Measurements from ENCODE around the gene PLA2G15. TPM values are rescaled to one million over a fixed set of nuclear protein-coding genes. Genes with fewer than 3 reads are reported as not detected.

The PLA2G15 gene
- total and polyA plus RNA-seq, 2 donors (not counting 1 experiment from before 2014, with no cell fraction given), result 6.1 to 12.5 TPM

- no peak overlapping the region for H3K4me2 ChIP-seq (replicated peaks; ENCODE audit: low read depth, low read length, poor library complexity, severe bottlenecking)
- POLR2A ChIA-PET, result no interaction called here
- CTCF ChIA-PET, result interaction anchor here (0.7 to 7.1 kb wide), 8 partner anchors 12 to 342 kb away, joined by 3 to 62 read pairs (median 4); partner anchors contain the start of genes NFATC3 and NRN1L
- no peak for ATAC-seq (ENCODE audit: low read depth)
- peaks cover 21% of the 10 kb centered on the region for H3K79me2 ChIP-seq (ENCODE audit: control insufficient read depth, insufficient read depth, low read length)
- peaks cover 24 to 27% of the 10 kb centered on the region in 2 donors for H3K4me1 ChIP-seq (ENCODE audit: control insufficient read depth in 2 of 2, insufficient read depth in 2 of 2, low read length in 2 of 2)
- Mint-ChIP-seq H3K27me3 (no peaks in the 10 kb centered on the region), H3K4me1 (peaks cover 36% of the 10 kb centered on the region), H3K4me3 (no peak overlapping the region), H3K27ac (peak overlapping the region; percentile 48), H3K9me3 (ENCODE audit: insufficient read depth) (no peaks in the 10 kb centered on the region)
- 100% methylated on average over 3 of the region's 4 CpGs for WGBS (ENCODE audit: insufficient coverage)
- H3K4me3 ChIP-seq (ENCODE audit: control extremely low read depth in 1 of 5, extremely low read depth in 1 of 5, insufficient read depth in 1 of 5, low read depth in 2 of 5, low read length in 4 of 5), result no peak overlapping the region
- DNase-seq, result no peak
- no peak overlapping the region for H3K9ac ChIP-seq (ENCODE audit: low read length)
- no peaks in the 10 kb centered on the region for H3K9me3 ChIP-seq (ENCODE audit: control extremely low read depth in 1 of 3, control insufficient read depth in 2 of 3, insufficient read depth in 1 of 3, low read length in 2 of 3)
- TF ChIP-seq EZH2 (IDR thresholded peaks at IDR 0.05; ENCODE audit: borderline replicate concordance, insufficient read depth, low read depth, low read length, poor library complexity, severe bottlenecking) (no peak), CTCF (IDR thresholded peaks at IDR 0.05) (no peak)
- H4K20me1 ChIP-seq (ENCODE audit: control insufficient read depth, insufficient read depth, low read length, poor library complexity, severe bottlenecking), result peaks cover 32% of the 10 kb centered on the region
- no peak overlapping the region for H2AFZ ChIP-seq (ENCODE audit: insufficient read depth, low read depth, low read length, poor library complexity, severe bottlenecking)
- H3K27me3 ChIP-seq (replicated peaks in 1 of 4; ENCODE audit: control extremely low read depth in 1 of 4, control insufficient read depth in 3 of 4, insufficient read depth in 4 of 4, low read length in 3 of 4), result no peaks in the 10 kb centered on the region
- intact Hi-C loops (cut with micrococcal nuclease), result loop anchor here (2.0 to 10.0 kb wide), 2 partner anchors 233 to 261 kb away; partner anchors contain the start of gene SLC12A4
- peak overlapping the region in 1 of 2 donors; percentile 49 for H3K27ac ChIP-seq (ENCODE audit: low read length in 2 of 2)
- peaks cover 20 to 40% of the 10 kb centered on the region in 2 experiments for H3K36me3 ChIP-seq (replicated peaks in 1 of 2; ENCODE audit: control extremely low read depth in 1 of 2, control insufficient read depth in 1 of 2, extremely low read depth in 1 of 2, insufficient read depth in 2 of 2, low read length in 1 of 2)
Measured at GRCh38 chr16:68226116-68226515, 19.1 kb upstream of the PLA2G15 start.

- Histone ChIP-seq H3K9me3 (ENCODE audit: control extremely low read depth in 1 of 3, control insufficient read depth in 2 of 3, insufficient read depth in 1 of 3, low read length in 2 of 3) (no peaks in the 10 kb centered on the region), H3K9ac (ENCODE audit: low read length) (no peak overlapping the region), H3K4me3 (ENCODE audit: control extremely low read depth in 1 of 5, extremely low read depth in 1 of 5, insufficient read depth in 1 of 5, low read depth in 2 of 5, low read length in 4 of 5) (no peak overlapping the region), H3K27me3 (replicated peaks in 1 of 4; ENCODE audit: control extremely low read depth in 1 of 4, control insufficient read depth in 3 of 4, insufficient read depth in 4 of 4, low read length in 3 of 4) (no peaks in the 10 kb centered on the region), H3K36me3 (replicated peaks in 1 of 2; ENCODE audit: control extremely low read depth in 1 of 2, control insufficient read depth in 1 of 2, extremely low read depth in 1 of 2, insufficient read depth in 2 of 2, low read length in 1 of 2) (peaks cover 20 to 40% of the 10 kb centered on the region in 2 experiments), H3K27ac (ENCODE audit: low read length in 2 of 2) (peak overlapping the region; percentile 25 to 61), H2AFZ (ENCODE audit: insufficient read depth, low read depth, low read length, poor library complexity, severe bottlenecking) (no peak overlapping the region), H4K20me1 (ENCODE audit: control insufficient read depth, insufficient read depth, low read length, poor library complexity, severe bottlenecking) (peaks cover 32% of the 10 kb centered on the region), H3K4me1 (ENCODE audit: control insufficient read depth in 2 of 2, insufficient read depth in 2 of 2, low read length in 2 of 2) (peaks cover 24 to 27% of the 10 kb centered on the region in 2 donors), H3K79me2 (ENCODE audit: control insufficient read depth, insufficient read depth, low read length) (peaks cover 16% of the 10 kb centered on the region), H3K4me2 (replicated peaks; ENCODE audit: low read depth, low read length, poor library complexity, severe bottlenecking) (peak overlapping the region; percentile 40)
- POLR2A ChIA-PET, result interaction anchor here (0.7 kb wide), 1 partner anchor 83 kb away, joined by 4 read pairs; the partner anchor contains the start of genes PRMT7 and SLC7A6OS
- peak overlapping the region; percentile 82 for H3K27ac Mint-ChIP-seq
- WGBS (ENCODE audit: insufficient coverage), result 56% methylated on average over 2 of the region's 3 CpGs
- no peak for TF ChIP-seq CTCF (IDR thresholded peaks at IDR 0.05)
- no peak for TF ChIP-seq EZH2 (IDR thresholded peaks at IDR 0.05; ENCODE audit: borderline replicate concordance, insufficient read depth, low read depth, low read length, poor library complexity, severe bottlenecking)
- H3K27me3 Mint-ChIP-seq, result no peaks in the 10 kb centered on the region
- H3K9me3 Mint-ChIP-seq (ENCODE audit: insufficient read depth), result no peaks in the 10 kb centered on the region
- peaks cover 36% of the 10 kb centered on the region for H3K4me1 Mint-ChIP-seq
- intact Hi-C loops (cut with micrococcal nuclease), result loop anchor here (2.0 to 10.0 kb wide), 2 partner anchors 234 to 262 kb away; partner anchors contain the start of gene SLC12A4
- DNase-seq (peak; percentile 10), ATAC-seq (ENCODE audit: low read depth) (peak; percentile 59)
- H3K4me3 Mint-ChIP-seq, result peak overlapping the region; percentile 43
- CTCF ChIA-PET, result interaction anchor here (0.8 to 7.1 kb wide), 19 partner anchors 11 to 411 kb away, joined by 3 to 62 read pairs (median 7); partner anchors contain the start of genes NFATC3 and NRN1L
Measured at GRCh38 chr16:68227183-68227793, 17.9 kb upstream of the PLA2G15 start.

Data from B cell (primary cell).